ENCODE data around the gene PEDS1.
A peak's percentile ranks its signal among the peaks of the same experiment; 100 is the strongest.
"Not testable (repeated sequence)": the region's sequence is repeated elsewhere in the genome, so short reads cannot be mapped to it uniquely, and the experiment has no call there.

Gene PEDS1

DNA sequence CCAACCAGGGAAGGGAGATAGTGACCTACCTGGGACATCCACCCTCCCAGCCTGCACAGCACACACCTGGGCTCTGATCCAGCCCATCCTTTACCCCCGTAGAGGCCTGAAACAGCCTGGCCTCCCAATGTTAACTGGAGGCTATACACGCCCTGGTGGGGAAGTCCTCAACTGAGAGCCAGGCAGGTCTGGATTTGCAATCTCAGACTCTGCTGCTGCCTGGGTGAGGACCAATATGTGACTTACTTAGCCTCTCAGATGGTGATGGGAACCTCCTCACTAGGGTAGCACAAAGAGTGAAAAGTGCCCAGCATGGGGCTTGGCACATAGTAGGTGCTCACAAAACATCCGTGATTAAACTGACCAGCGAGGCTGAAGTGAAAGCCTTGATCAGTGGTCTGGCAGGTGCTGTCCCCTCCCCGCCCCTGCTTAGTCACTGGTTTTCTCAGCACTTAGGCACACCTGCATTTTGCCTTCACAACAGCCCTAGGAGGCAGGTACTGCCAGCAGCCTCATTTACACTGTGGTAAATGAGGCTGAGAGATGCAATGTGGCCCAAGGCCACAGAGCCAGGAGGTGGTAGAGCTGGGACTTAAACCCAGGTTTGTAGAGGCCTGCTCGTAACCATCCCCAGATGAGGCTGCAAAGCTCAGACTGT, 12.4 kb downstream of the PEDS1 start:
- no peaks in the 10 kb centered on the region for H3K27me3 ChIP-seq (ENCODE audit: insufficient read depth, low read length)
- peaks cover 7% of the 10 kb centered on the region; the same call in 1 of the 2 replicates for H3K36me3 ChIP-seq (ENCODE audit: insufficient read depth, low read length)
- peaks cover 63% of the 10 kb centered on the region for H3K4me1 ChIP-seq (ENCODE audit: control insufficient read depth, insufficient read depth, low read length, unreplicated experiment)
- peaks cover 52% of the 10 kb centered on the region for H3K79me2 ChIP-seq (ENCODE audit: control insufficient read depth, insufficient read depth, low read length, unreplicated experiment)
- H3K4me3 ChIP-seq (ENCODE audit: low read depth, low read length), result no peak overlapping the region
- peak overlapping the region; percentile 37; the same call in 1 of the 2 replicates for H3K27ac ChIP-seq (ENCODE audit: low read depth, low read length)
- H2AFZ ChIP-seq (ENCODE audit: low read length, unreplicated experiment), result no peak overlapping the region

DNA sequence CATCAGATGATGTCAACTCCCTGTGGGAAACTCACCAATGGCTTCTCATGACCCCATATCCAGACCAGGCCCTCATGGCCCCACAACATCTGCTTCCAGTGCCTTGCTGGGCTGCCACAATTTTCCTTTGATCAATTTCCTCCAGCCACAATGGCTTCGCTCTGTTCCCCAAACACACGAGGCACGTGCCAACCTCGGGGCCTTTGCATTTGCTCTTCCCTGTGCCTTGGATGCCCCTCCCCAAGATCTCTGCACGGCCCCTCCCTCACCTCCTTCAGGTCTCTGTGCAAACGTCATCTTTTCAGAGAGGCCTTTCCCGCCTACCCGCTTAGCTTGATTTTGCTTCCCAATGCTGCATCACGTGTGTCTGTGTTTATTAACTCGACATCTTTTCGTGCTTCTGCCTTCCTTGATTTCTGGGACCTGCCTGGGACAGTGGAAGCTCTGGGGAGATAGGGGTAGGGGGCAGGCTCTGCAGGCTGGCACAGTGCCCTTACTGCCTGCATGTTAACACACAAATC, 13.1 kb downstream of the PEDS1 start:
- no peaks in the 10 kb centered on the region for H3K27me3 ChIP-seq (ENCODE audit: insufficient read depth, low read length)
- peaks cover 51% of the 10 kb centered on the region for H3K79me2 ChIP-seq (ENCODE audit: control insufficient read depth, insufficient read depth, low read length, unreplicated experiment)
- no peak overlapping the region for H2AFZ ChIP-seq (ENCODE audit: low read length, unreplicated experiment)
- H3K4me1 ChIP-seq (ENCODE audit: control insufficient read depth, insufficient read depth, low read length, unreplicated experiment), result peaks cover 57% of the 10 kb centered on the region
- no peak overlapping the region for H3K27ac ChIP-seq (ENCODE audit: low read depth, low read length)
- peaks cover 7% of the 10 kb centered on the region; the same call in 1 of the 2 replicates for H3K36me3 ChIP-seq (ENCODE audit: insufficient read depth, low read length)
- H3K4me3 ChIP-seq (ENCODE audit: low read depth, low read length), result no peak overlapping the region

GRCh38 chr20:50138479-50139393, 14.8 kb downstream of the PEDS1 start:
- Histone ChIP-seq H3K4me1 (ENCODE audit: control insufficient read depth, insufficient read depth, low read length, unreplicated experiment) (peaks cover 51% of the 10 kb centered on the region), H3K36me3 (ENCODE audit: insufficient read depth, low read length) (peaks cover 7% of the 10 kb centered on the region; the same call in 1 of the 2 replicates), H3K4me3 (ENCODE audit: low read depth, low read length) (no peak overlapping the region), H3K79me2 (ENCODE audit: control insufficient read depth, insufficient read depth, low read length, unreplicated experiment) (peaks cover 55% of the 10 kb centered on the region), H3K27ac (ENCODE audit: low read depth, low read length) (peak overlapping the region; percentile 86), H2AFZ (ENCODE audit: low read length, unreplicated experiment) (no peak overlapping the region), H3K27me3 (ENCODE audit: insufficient read depth, low read length) (no peaks in the 10 kb centered on the region)

- no peak overlapping the region for H2AFZ ChIP-seq (ENCODE audit: low read length, unreplicated experiment)
- no peak overlapping the region for H3K4me3 ChIP-seq (ENCODE audit: low read depth, low read length)
- peaks cover 55% of the 10 kb centered on the region for H3K79me2 ChIP-seq (ENCODE audit: control insufficient read depth, insufficient read depth, low read length, unreplicated experiment)
- peaks cover 5% of the 10 kb centered on the region; the same call in 1 of the 2 replicates for H3K36me3 ChIP-seq (ENCODE audit: insufficient read depth, low read length)
- peak overlapping the region; percentile 86 for H3K27ac ChIP-seq (ENCODE audit: low read depth, low read length)
- H3K4me1 ChIP-seq (ENCODE audit: control insufficient read depth, insufficient read depth, low read length, unreplicated experiment), result peaks cover 48% of the 10 kb centered on the region
- H3K27me3 ChIP-seq (ENCODE audit: insufficient read depth, low read length), result no peaks in the 10 kb centered on the region
These were observed 15.4 kb downstream of the PEDS1 start for GRCh38 chr20:50138120-50138478.

- Histone ChIP-seq H3K4me1 (ENCODE audit: control insufficient read depth, insufficient read depth, low read length, unreplicated experiment) (peaks cover 44% of the 10 kb centered on the region), H3K27ac (ENCODE audit: low read depth, low read length) (peak overlapping the region; percentile 86), H3K79me2 (ENCODE audit: control insufficient read depth, insufficient read depth, low read length, unreplicated experiment) (peaks cover 52% of the 10 kb centered on the region)
- H3K27me3 ChIP-seq (ENCODE audit: insufficient read depth, low read length); H2AFZ ChIP-seq (ENCODE audit: low read length, unreplicated experiment); H3K36me3 ChIP-seq (ENCODE audit: insufficient read depth, low read length); H3K4me3 ChIP-seq (ENCODE audit: low read depth, low read length): not testable (repeated sequence)
These were observed 15.8 kb downstream of the PEDS1 start for GRCh38 chr20:50137702-50138101.

GRCh38 chr20:50136822-50137599, 16.5 kb downstream of the PEDS1 start:
- Histone ChIP-seq H3K27ac (ENCODE audit: low read depth, low read length) (peak overlapping the region; percentile 86), H2AFZ (ENCODE audit: low read length, unreplicated experiment) (no peak overlapping the region), H3K36me3 (ENCODE audit: insufficient read depth, low read length) (no peaks in the 10 kb centered on the region; the same call in 1 of the 2 replicates), H3K27me3 (ENCODE audit: insufficient read depth, low read length) (no peaks in the 10 kb centered on the region), H3K79me2 (ENCODE audit: control insufficient read depth, insufficient read depth, low read length, unreplicated experiment) (peaks cover 47% of the 10 kb centered on the region), H3K4me3 (ENCODE audit: low read depth, low read length) (no peak overlapping the region), H3K4me1 (ENCODE audit: control insufficient read depth, insufficient read depth, low read length, unreplicated experiment) (peaks cover 39% of the 10 kb centered on the region)

- H3K4me3 ChIP-seq (ENCODE audit: low read depth, low read length); H2AFZ ChIP-seq (ENCODE audit: low read length, unreplicated experiment); H3K36me3 ChIP-seq (ENCODE audit: insufficient read depth, low read length); H3K27ac ChIP-seq (ENCODE audit: low read depth, low read length); H3K27me3 ChIP-seq (ENCODE audit: insufficient read depth, low read length): not testable (repeated sequence)
- Histone ChIP-seq H3K79me2 (ENCODE audit: control insufficient read depth, insufficient read depth, low read length, unreplicated experiment) (peaks cover 31% of the 10 kb centered on the region), H3K4me1 (ENCODE audit: control insufficient read depth, insufficient read depth, low read length, unreplicated experiment) (peaks cover 39% of the 10 kb centered on the region)
These were observed 18.4 kb downstream of the PEDS1 start for GRCh38 chr20:50135157-50135556.

- H3K27me3 ChIP-seq (ENCODE audit: insufficient read depth, low read length), result no peaks in the 10 kb centered on the region
- H3K79me2 ChIP-seq (ENCODE audit: control insufficient read depth, insufficient read depth, low read length, unreplicated experiment), result peaks cover 24% of the 10 kb centered on the region
- H2AFZ ChIP-seq (ENCODE audit: low read length, unreplicated experiment), result no peak overlapping the region
- H3K36me3 ChIP-seq (ENCODE audit: insufficient read depth, low read length), result no peaks in the 10 kb centered on the region; the same call in 1 of the 2 replicates
- peaks cover 34% of the 10 kb centered on the region for H3K4me1 ChIP-seq (ENCODE audit: control insufficient read depth, insufficient read depth, low read length, unreplicated experiment)
- no peak overlapping the region for H3K27ac ChIP-seq (ENCODE audit: low read depth, low read length)
- H3K4me3 ChIP-seq (ENCODE audit: low read depth, low read length), result no peak overlapping the region
These were observed 19.9 kb downstream of the PEDS1 start for GRCh38 chr20:50133474-50134217.

- Histone ChIP-seq H2AFZ (ENCODE audit: low read length, unreplicated experiment) (no peak overlapping the region), H3K4me3 (ENCODE audit: low read depth, low read length) (no peak overlapping the region), H3K27ac (ENCODE audit: low read depth, low read length) (no peak overlapping the region), H3K27me3 (ENCODE audit: insufficient read depth, low read length) (no peaks in the 10 kb centered on the region), H3K4me1 (ENCODE audit: control insufficient read depth, insufficient read depth, low read length, unreplicated experiment) (peaks cover 28% of the 10 kb centered on the region), H3K79me2 (ENCODE audit: control insufficient read depth, insufficient read depth, low read length, unreplicated experiment) (peaks cover 24% of the 10 kb centered on the region), H3K36me3 (ENCODE audit: insufficient read depth, low read length) (no peaks in the 10 kb centered on the region; the same call in 1 of the 2 replicates)
These were observed 20.5 kb downstream of the PEDS1 start for GRCh38 chr20:50133041-50133440.

All from ACC112 (cell line).